Measurements from ENCODE around the gene DGCR6L.
"Not testable (repeated sequence)": the region's sequence is repeated elsewhere in the genome, so short reads cannot be mapped to it uniquely, and the experiment has no call there.

DNA sequence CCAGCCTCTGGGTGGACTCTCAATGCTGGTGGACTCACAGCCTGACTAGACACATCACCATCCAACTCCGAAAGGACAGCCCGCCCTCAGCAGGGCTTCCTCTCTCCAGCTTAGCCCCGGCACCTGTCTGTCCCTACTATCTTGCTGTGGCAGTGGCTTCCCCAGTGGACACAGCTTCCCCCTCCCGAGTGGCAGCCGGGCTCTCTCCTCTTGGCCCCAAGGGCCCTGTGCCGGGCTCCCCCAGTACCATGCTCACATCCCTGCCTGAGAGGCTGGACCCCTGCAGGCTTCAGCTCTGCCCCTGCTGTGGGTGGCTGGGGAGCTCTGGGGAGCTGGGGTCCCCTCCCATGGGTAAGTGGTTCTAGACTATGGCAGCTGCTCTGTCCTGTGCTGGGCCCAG is 9.1 kb downstream of the DGCR6L start:
- TF ChIP-seq, protein P1, sequence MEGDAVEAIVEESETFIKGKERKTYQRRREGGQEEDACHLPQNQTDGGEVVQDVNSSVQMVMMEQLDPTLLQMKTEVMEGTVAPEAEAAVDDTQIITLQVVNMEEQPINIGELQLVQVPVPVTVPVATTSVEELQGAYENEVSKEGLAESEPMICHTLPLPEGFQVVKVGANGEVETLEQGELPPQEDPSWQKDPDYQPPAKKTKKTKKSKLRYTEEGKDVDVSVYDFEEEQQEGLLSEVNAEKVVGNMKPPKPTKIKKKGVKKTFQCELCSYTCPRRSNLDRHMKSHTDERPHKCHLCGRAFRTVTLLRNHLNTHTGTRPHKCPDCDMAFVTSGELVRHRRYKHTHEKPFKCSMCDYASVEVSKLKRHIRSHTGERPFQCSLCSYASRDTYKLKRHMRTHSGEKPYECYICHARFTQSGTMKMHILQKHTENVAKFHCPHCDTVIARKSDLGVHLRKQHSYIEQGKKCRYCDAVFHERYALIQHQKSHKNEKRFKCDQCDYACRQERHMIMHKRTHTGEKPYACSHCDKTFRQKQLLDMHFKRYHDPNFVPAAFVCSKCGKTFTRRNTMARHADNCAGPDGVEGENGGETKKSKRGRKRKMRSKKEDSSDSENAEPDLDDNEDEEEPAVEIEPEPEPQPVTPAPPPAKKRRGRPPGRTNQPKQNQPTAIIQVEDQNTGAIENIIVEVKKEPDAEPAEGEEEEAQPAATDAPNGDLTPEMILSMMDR (conservative IDR thresholded peaks at IDR 0.05; ENCODE audit: low read depth, low read length) = not testable (repeated sequence)
- TF ChIP-seq EZH2 (IDR thresholded peaks at IDR 0.05; ENCODE audit: borderline replicate concordance, low read depth, low read length, poor library complexity, severe bottlenecking) = not testable (repeated sequence)

Data from A673 (cell line).